ENCODE results near the gene C14orf132. TPM values are rescaled to one million over a fixed set of nuclear protein-coding genes. Genes with fewer than 3 reads are reported as not detected.

The C14orf132 gene
- total and polyA plus RNA-seq, 4 donors = 9.8 to 49.3 (median 24.7) TPM

- ATAC-seq (ENCODE audit: insufficient read depth, low FRiP score) = no peak
Observed at GRCh38 chr14:96103560-96104460, 64.6 kb downstream of the C14orf132 start.

GRCh38 chr14:96104469-96105057 lies 65.4 kb downstream of the C14orf132 start:
- Histone ChIP-seq H3K27me3 (ENCODE audit: control insufficient read depth in 3 of 3, insufficient read depth in 3 of 3, low read length in 2 of 3) (no peaks in the 10 kb centered on the region), H3K27ac (ENCODE audit: low read depth in 1 of 2, low read length in 1 of 2) (peak overlapping the region in 1 of 2 donors; percentile 43), H3K9me3 (ENCODE audit: control insufficient read depth in 4 of 4, insufficient read depth in 3 of 4, low read length in 3 of 4) (no peaks in the 10 kb centered on the region), H3K9ac (ENCODE audit: insufficient read depth in 1 of 2, low read length in 2 of 2) (no peak overlapping the region), H3K4me3 (no peak overlapping the region), H3K4me1 (ENCODE audit: control insufficient read depth in 5 of 5, insufficient read depth in 5 of 5, low read length in 5 of 5) (peaks cover 0 to 12% (median 2%) of the 10 kb centered on the region in 5 donors), H3K36me3 (ENCODE audit: control insufficient read depth in 4 of 4, insufficient read depth in 4 of 4, low read length in 4 of 4) (no peaks in the 10 kb centered on the region)
- DNase-seq (peak; percentile 78 to 88 (median 80)), ATAC-seq (ENCODE audit: insufficient read depth, low FRiP score) (peak; percentile 56)
- WGBS, 2 donors = 61 to 62% methylated on average over 19 of the region's 19 CpGs
- no peak for TF ChIP-seq CTCF (IDR thresholded peaks at IDR 0.05; ENCODE audit: control extremely low read depth, extremely low read depth)

More at GRCh38 chr14:96103560-96104460, 64.6 kb downstream of the C14orf132 start:
- WGBS, 2 donors = 91 to 95% methylated on average over 6 of the region's 6 CpGs
- H3K9ac ChIP-seq (ENCODE audit: insufficient read depth in 1 of 2, low read length in 2 of 2) = no peak overlapping the region
- no peak for DNase-seq
- no peak for TF ChIP-seq CTCF (IDR thresholded peaks at IDR 0.05; ENCODE audit: control extremely low read depth, extremely low read depth)
- H3K27me3 ChIP-seq (ENCODE audit: control insufficient read depth in 3 of 3, insufficient read depth in 3 of 3, low read length in 2 of 3) = no peaks in the 10 kb centered on the region
- H3K27ac ChIP-seq (ENCODE audit: low read depth in 1 of 2, low read length in 1 of 2) = no peak overlapping the region
- H3K4me3 ChIP-seq = no peak overlapping the region
- no peaks in the 10 kb centered on the region for H3K36me3 ChIP-seq (ENCODE audit: control insufficient read depth in 4 of 4, insufficient read depth in 4 of 4, low read length in 4 of 4)
- H3K4me1 ChIP-seq (ENCODE audit: control insufficient read depth in 5 of 5, insufficient read depth in 5 of 5, low read length in 5 of 5) = peaks cover 0 to 12% (median 2%) of the 10 kb centered on the region in 5 donors
- H3K9me3 ChIP-seq (ENCODE audit: control insufficient read depth in 4 of 4, insufficient read depth in 3 of 4, low read length in 3 of 4) = no peaks in the 10 kb centered on the region

- 91 to 94% methylated on average over 16 of the region's 16 CpGs for WGBS, 2 donors
- H3K36me3 ChIP-seq (ENCODE audit: control insufficient read depth in 4 of 4, insufficient read depth in 4 of 4, low read length in 4 of 4) = no peaks in the 10 kb centered on the region
- DNase-seq = no peak
- peaks cover 0 to 12% (median 2%) of the 10 kb centered on the region in 5 donors for H3K4me1 ChIP-seq (ENCODE audit: control insufficient read depth in 5 of 5, insufficient read depth in 5 of 5, low read length in 5 of 5)
- no peak overlapping the region for H3K9ac ChIP-seq (ENCODE audit: insufficient read depth in 1 of 2, low read length in 2 of 2)
- H3K27ac ChIP-seq (ENCODE audit: low read depth in 1 of 2, low read length in 1 of 2) = peak overlapping the region in 1 of 2 donors; percentile 43
- TF ChIP-seq CTCF (IDR thresholded peaks at IDR 0.05; ENCODE audit: control extremely low read depth, extremely low read depth) = no peak
- ATAC-seq (ENCODE audit: insufficient read depth, low FRiP score) = no peak
- H3K4me3 ChIP-seq = no peak overlapping the region
- H3K27me3 ChIP-seq (ENCODE audit: control insufficient read depth in 3 of 3, insufficient read depth in 3 of 3, low read length in 2 of 3) = no peaks in the 10 kb centered on the region
- H3K9me3 ChIP-seq (ENCODE audit: control insufficient read depth in 4 of 4, insufficient read depth in 3 of 4, low read length in 3 of 4) = no peaks in the 10 kb centered on the region
Observed at GRCh38 chr14:96105089-96105925, 66.1 kb downstream of the C14orf132 start.

All from lung (tissue), 12 donors.